Stimulated activated CD4-positive, alpha-beta T cell treated with anti-CD3 and anti-CD28 coated beads, Interleukin-2, amount 100 ng/mL, for 24 hours (primary cell): ENCODE data around the gene PRPF40A.

Source experiments
- DNase-seq, 2 donors: peaks; one replicate each; pipeline ENCODE4 v3.0.0-alpha.2; 2020

PRPF40A gene

DNA sequence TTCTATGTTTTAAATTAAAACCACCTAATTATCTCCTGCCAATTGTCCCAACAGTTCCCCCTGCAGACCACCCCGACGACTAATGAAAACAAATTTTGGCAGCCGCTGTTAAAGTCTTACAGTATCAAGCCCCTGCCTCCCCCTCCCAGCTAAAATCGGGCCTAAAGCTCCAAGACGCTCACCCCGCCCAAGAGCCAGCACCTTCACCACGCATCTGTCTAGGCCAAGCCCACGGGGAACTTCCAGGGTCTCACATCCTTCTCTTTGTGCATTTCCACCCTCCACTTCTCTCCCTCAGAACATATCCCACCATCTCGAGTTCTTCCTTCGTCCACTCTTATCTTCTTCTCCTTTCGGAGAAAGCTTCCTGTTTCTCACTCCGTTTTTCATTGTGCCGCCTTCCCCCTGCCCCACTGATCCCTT, 445 bp downstream of the PRPF40A start:
- DNase-seq: peak; percentile 46

DNA sequence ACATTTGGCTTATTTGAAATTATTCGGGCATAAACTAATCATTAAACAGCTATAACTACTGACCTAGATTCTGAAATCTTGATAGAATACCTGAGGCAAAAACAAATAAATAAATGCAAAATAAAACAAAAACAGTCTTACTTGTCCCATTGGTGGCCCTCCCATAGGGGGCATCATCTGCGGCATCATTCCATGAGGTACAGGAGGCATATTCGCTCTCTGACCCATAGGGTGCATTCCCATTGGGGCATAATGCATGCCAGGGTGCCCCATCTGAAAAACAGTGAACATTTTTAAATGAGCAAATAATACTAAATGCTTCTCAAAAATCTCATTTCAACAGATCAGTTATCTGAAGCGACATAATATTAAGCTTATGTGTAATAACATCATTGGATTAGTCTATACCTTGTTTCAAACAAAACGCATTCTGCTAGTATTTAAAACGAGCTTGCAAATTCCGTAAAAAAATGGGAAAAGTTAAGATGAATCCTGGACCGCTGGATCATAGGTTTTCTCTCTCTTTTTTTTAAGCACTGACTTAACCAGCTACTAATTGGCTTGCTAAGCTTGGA, 1.3 kb downstream of the PRPF40A start:
- peak in 1 of 2 donors; percentile 31 for DNase-seq

DNA sequence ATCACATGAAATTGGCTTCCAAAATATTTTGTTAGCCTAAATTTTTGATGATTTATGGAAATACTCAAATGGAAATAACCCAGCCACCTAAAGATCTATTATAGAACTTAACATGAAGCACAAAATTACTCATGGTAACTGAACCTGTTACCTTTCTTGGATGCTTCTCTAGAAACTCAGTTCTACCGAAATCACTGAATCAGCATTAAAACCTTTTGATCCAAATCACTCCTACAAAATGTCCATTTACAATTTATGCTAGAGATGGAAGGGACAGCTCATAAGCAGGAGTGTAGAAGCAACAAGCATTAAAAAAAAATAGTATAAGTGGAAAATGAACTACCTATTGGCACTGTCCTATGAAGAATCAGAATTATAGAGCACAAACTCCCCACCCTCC, 2.1 kb downstream of the PRPF40A start:
- DNase-seq: no peak

DNA sequence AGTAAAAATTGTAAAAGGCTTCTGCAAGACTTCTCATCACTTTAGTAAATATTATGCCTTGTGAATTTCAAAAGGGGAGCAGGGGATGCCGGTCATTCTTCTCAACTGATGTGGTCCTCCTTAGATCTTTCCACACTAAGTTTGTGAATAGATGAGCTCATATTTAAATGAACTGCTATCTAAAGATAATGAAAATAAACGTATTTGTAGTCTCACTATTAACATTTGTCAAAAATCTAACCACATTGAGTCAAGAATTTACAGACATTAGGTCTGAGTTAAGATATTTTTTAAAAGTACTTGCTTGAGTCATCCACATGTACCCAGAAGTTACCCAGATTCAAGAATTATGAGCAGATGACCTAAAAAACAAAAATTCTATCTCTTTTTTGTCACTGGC, 6.5 kb downstream of the PRPF40A start:
- no peak for DNase-seq

DNA sequence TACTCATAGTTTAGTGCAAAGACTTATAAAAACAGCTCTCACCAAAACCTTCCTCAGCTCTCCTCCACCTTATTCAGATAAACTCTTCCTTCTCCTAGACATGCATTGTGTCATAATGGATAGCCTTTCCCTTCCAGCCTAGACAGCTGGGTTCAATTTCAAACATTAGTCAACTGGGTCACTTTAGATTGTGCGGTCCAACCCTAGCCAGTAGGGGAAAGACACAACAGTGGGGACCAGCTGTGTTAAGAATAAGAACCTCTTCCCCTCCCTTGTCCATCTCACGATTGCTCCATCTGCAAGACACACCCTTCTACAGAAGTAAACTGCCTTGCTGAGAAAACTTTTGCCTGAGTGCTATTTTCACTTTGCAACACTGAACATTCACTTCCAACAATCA, 8.5 kb downstream of the PRPF40A start:
- DNase-seq: no peak

DNA sequence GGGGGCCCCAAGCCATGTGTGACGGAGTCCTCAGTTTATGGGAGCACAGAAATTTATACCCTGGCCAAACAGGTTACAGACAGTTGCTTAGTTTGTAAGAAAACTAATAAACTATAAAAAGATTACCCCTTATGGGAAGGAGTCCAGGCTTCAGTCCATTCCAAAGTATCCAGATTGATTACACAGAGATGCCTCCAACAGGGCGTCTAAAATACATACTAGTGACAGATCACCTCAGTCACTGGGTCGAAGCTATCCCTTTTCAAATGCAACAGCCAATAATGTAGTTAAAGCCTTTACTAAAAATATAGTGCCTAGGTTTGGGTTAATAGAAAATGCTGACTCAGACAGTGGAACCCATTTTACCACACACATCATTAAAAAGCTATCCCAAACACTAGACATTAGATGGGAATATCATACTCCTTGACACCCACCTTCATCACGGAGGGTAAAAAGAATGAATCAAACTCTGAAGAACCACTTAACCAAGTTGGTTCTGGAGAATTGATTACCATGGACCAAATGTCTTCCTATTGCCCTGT, 10.7 kb downstream of the PRPF40A start:
- no peak for DNase-seq

DNA sequence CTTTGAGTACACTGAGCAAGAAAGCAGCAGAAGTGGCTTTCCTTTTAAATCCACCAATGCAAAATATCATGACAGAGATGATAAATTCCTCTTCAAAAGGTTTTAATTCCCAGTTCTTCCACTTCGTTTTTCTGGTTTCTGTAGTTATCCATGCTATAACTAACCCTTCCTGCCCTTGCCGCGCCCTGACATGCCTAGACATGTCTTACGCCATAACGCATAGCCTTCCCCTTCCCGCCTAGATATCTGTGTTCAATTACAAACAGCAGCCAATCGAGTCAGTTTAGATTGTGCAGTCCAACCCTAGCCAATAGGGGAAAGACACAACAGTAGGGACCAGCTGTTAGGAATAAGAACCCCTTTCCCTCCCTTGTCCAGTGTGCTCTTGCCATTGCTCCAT, 16.1 kb downstream of the PRPF40A start:
- no peak for DNase-seq

DNA sequence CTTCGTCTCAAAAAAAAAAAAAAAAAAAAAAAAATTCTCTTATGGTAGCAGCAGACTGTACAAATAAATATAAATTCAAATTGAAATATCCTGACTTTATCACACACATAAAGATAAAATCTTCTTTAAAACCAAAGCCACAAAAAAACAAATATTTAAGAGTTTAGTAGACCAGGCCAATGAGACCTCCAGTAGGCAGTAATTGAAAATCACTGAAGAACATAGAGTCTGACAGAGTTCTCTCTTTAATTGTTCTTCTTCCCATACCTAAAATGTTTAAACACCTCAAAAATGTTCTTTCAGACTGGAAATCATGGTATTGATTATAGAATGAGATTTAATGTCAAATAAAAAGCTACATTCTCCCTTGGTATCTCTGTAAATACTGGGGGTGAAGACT, 20.8 kb downstream of the PRPF40A start:
- no peak for DNase-seq

DNA sequence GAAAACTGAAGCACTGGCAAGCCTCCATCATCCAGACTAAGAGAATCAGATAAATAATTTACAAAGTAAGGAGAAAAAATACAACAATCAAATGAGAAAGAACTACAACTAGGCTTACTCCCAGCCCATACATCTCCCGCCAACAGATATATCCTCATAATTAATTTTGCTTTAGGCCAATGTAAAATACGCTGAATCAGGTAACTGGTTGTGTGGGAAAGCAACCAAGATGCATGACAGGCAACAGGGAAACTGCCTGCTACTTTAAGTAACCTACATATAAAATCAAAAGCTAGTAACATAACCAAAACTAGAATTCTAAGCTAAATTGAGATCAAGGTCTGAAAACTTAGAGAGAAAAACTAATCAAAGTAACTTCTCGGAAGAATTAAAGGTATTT, 21.5 kb downstream of the PRPF40A start:
- no peak for DNase-seq

DNA sequence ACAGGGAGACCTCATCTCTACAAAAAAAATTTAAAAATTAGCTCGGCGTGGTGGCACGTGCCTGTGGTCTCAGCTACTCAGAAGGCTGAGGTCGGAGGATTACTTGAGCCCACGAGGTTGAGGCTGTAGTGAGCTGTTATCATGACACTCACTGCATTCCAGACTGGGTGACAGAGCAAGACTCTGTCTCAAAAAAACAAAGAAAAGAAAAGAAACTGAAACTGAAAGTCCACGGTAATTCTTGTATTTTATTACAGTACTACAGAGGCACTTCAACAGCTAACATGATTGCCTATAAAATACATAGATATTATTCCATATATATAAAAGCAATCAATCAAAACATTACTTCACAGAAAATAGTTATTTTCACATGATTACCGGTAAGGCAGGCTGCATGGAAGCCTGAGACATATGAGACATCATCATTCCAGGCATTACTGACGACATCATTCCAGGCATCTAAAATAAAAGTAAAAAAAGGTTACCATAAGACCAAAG, 23.1 kb downstream of the PRPF40A start:
- DNase-seq: peak; percentile 24 to 37

DNA sequence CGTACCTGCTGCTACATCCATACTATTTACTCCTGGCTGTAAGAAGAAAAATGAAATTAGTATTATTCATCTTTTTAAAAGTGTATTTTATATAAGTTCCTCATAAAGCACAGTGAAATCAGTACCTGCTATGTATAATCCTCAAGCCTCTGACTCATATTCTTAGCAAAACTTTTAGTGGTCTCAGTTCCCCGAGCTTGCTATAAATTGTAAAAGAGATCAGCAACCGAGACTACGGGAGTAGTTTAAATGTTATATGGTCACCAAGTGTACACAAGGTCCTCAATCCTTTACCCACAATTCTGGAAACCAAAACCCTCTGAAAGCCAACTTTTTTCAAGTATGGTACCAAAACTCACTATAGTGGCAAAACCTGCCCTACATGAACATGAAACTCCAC, 24.2 kb downstream of the PRPF40A start:
- no peak for DNase-seq

DNA sequence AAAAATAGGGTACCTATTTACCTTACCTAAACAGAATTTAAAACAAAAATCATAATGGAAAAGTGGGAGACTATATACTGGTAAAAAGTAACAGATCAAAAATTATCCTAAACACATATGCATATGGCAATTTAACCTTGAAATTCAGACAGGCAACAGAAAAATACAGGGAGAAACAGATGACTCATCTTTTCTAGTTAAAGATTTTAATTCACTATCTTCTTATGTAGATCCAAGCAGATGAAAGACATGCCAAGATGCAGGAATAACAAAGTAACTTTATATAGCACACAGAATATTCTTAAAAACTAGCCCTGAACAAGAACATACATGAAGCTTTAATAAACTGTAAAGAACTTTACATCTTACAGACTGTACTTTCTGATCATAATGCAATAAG, 30.9 kb downstream of the PRPF40A start:
- DNase-seq: no peak

DNA sequence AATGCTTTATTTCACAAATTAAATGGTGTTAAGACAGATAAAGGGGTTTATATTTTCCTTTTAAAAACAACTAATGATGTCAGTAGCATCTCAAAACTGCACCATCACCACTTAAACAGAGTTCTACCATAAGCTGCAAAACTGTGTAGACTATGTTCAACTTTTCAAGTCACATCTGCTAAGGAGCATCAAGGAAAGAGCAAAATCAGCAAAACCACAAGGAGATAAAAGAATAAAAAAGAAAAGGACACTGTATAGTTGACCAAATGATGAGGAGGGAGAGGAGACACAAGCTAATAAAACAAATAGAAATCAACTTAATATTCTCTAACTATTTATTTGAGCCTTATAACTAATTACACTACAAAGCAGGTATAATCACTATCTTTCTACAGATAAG, 33.9 kb downstream of the PRPF40A start:
- DNase-seq: no peak

DNA sequence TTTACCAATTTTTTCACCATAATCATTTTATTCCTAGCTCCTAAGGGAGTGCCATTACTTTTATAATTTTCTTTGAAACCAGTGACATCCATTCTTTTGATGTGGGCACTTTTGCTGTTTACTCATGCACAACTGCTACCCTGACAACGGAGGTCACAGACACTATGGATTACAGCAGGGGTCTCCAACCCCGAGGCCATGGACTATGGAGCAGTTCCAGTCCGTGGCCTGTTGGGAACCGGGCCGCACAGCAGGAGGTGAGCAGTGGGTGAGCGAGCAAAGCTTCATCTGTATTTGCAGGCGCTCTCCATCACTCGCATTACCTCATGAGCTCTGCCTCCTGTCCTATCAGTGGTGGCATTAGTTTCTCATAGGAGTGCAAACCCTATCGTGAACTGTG, 34.6 kb downstream of the PRPF40A start:
- DNase-seq: no peak

DNA sequence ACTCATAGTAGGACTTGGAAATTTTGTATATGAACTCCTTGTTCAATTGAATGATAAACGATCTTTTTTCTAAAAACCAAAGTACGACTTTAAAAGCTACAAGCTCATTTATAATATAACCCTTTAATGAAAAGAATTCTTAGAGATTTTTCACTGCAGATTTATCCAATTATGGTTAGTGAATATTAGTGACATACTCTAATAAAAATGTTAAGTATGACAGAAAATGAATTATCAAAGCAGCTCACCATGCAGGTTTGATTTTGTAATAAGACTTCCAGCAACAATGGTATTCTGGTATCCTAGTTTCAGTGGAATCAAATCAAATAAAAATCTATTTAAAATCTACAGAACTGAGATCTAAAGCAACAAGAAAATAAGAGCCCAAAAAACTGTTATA, 38.5 kb downstream of the PRPF40A start:
- no peak for DNase-seq

DNA sequence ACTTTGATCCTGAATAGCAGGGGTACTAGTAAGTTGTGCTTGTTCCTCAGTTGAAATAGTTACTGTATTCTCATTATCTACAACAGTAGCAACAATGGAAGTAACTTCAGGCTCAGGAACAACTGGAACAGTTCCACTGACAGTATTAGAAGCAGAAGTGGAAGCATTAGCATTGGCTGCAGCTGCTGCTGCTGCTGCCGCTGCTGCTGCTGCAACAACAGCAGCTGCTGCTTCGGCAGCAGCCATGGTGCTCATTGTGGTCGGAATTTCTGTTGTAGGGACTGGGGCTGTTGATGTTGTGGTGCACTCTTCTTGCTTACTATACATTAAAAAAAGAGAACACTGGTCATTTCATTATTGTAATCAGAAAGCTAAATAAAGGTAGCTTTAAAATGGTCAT, 40.8 kb downstream of the PRPF40A start:
- DNase-seq: no peak

DNA sequence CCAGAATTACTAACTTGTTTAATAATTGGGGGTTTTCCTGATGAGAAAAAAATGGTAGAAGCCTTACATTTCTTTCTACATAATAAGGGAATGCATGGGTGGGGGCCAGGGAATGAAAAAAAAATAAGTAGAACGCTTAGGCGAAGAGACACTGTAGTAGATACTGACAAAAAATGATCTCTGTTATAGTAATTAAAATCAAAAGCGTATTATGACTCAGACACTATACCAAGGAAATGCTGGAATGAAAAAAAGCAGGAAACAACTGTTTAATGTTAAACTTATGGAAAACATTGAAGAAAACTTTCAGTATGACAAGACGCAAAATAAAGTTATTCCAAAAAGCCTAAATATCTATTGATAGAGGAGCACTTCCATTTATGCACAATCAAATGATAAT, 42.9 kb downstream of the PRPF40A start:
- DNase-seq: no peak

DNA sequence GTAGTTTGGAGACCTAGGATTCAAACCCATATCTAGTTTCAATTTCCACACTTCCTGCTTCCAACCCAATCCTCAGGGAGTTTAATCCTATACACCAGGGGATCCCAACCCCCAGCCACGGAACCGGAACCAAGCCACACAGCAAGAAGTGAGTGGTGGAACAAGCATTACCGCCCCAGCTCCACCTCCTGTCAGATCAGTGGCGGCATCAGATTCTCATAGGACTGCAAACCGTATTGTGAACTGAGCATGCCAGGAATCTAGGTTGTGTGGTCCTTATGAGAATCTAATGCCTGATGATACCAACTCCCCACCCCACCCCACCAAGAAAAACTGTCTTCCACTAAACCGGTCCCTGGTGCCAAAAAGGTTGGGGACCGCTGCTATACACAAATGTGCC, 52.5 kb downstream of the PRPF40A start:
- DNase-seq: no peak

DNA sequence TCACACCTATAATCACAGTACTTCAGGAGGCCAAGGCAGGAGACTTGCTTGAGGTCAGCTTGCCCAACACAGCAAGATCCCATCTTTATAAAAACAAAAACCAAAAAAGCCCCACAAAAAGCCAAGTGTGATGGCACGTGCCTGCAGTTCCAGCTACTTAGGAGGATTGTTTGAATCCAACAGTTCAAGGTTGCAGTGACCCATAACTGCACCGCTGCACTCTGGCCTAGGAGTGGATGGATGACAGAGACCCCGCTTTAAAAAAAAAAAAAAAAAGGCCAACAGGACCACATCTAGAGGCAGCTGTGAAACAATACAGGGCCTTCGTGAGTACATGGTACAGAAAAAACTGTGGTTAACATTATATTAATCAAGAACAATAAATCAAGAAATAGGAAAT, 56.2 kb downstream of the PRPF40A start:
- no peak for DNase-seq

DNA sequence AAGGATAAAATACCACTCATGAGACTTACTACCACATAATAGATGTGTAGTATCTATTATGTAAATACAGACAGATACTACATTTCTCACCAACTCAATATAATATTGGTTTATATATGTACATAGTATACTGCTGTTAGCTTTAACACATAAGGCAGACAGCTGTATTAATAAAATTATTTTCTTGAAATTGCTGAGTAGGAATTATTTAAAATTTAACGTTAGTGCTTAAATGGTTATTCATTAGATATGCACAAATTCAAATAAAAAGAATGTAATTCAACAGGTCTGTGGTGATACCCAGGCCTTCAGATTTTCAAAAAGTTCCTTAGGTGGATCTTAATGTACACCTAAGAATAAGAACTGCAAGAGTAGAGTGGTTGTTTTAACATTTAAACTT, 59.0 kb downstream of the PRPF40A start:
- no peak for DNase-seq

DNA sequence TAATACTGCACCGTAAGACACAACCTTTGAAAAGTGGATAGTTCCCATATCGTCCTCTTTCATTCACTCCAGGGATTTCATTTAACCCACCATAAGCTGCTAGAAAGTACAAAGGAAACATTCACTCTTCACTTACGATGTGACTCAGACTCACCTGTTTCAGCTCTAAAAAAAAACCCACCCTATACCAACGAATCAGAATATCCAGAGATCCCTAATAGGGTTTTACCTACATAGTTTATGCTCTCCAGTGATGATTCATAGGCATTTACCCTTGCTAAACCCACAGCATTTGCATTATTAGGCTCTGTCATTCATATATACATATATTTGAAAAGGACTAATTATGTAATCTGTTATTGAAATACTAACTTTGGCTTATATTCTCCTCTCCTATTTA, 60.2 kb downstream of the PRPF40A start:
- no peak for DNase-seq

DNA sequence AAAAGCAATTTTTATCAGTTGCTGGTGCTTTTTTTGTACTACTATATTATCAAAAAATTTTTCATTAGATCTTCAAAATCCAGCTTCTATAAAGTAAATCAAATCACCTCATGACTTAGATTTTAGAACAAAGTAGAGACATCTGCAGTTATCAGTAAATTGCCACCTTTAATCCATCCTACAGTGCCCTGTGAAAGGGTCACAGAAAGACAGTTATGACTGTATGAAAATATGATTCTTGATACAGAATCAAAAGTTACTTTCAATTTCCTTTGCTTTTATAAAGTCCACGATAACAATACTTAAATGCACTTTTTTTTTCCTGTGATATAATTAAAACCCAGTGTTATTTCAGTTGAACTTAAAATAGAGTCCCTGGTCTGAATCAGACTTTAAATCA, 61.4 kb downstream of the PRPF40A start:
- no peak for DNase-seq

DNA sequence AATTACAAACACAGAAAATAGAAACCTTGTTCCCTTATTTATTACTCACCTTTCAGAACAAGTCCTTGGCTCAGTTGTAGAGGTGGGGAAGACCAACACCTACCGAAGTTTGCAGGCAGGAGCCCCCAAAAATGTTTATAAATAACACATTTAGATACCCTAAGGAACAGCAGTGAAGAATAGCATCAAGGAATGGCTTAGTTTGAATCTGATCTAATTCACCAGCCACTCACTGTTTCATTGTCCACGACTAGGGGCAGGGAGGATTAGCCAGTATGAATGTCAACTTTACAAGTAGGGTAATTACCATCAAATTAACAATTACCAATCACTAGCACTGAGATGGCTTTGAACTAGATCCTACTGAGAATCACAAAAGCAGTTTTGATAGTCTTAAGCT, 65.4 kb downstream of the PRPF40A start:
- no peak for DNase-seq

DNA sequence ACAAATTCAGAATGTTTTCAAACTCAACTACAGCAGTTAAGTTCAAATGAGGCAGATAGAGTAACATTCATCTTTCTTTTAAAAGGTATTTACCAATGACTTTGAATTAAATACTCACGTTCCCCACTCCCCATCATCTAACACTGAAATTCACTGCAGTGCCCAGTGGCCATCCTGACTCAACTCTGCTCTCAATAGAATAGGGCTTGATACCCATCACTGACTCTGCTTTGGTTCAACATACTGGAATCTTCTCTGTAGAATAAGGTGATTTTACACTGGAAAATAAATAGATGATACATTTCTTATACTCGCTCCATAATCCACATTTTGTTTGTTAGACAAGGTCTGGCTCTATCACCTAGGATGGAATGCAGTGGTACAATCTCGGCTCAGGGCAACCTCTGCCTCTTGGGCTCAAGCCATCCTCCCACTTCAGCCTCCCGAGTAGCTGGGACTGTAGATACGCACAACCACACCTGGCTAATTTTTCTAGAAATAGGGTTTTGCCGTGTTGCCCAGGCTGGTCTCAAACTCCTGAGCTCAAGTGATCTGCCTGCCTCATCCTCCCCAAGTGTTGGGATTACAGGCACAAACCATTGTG, 66.4 kb downstream of the PRPF40A start:
- DNase-seq: no peak

DNA sequence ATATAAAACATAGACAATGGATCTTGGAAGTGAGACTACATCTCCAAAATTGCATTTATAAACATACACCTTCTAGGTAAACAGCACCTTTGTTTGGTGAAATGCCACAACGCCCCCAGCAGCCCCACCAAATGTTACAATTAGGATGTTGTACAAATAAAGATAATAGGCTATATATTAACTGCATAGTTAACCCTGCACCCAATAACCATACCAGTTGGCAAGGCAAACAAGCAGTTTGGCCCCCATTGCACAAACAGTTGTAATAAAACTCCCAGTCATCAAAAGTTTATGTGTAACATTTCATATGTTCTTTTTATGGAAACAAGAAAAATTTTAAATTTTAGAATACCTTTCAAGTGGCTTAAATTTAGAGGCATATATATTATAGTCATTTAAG, 67.3 kb downstream of the PRPF40A start:
- no peak for DNase-seq
